Chondrocyte (in vitro differentiated cells): ENCODE data around the gene DOK5. TPM values are rescaled to one million over a fixed set of nuclear protein-coding genes. Genes with fewer than 3 reads are reported as not detected.

Experiments
- DNase-seq: peaks from one replicate; pipeline ENCODE4 v3.0.0; 2021; ENCODE audit warnings: mixed read lengths, low spot score
- H3K27ac Mint-ChIP-seq: one replicate; pipeline ENCODE4 v1.8.0; 2021; ENCODE audit warnings: mild to moderate bottlenecking, moderate library complexity, mixed read lengths; ENCODE audit not compliant: unreplicated experiment
- H3K27me3 Mint-ChIP-seq: 2 replicates; pipeline ENCODE4 v1.8.0; 2021; ENCODE audit warnings: low read depth, mixed read lengths
- H3K36me3 Mint-ChIP-seq: 2 replicates; pipeline ENCODE4 v1.8.0; 2021; ENCODE audit warnings: low read depth, mixed read lengths
- H3K4me1 Mint-ChIP-seq: 2 replicates; pipeline ENCODE4 v1.8.0; 2021; ENCODE audit warnings: low read depth, mild to moderate bottlenecking, mixed read lengths
- H3K4me3 Mint-ChIP-seq: one replicate; pipeline ENCODE4 v1.8.0; 2021; ENCODE audit warnings: mild to moderate bottlenecking, moderate library complexity, mixed read lengths; ENCODE audit not compliant: unreplicated experiment
- H3K9me3 Mint-ChIP-seq: 2 replicates; pipeline ENCODE4 v1.8.0; 2021; ENCODE audit warnings: low read depth, mixed read lengths
- total RNA-seq: library from RNA; stranded (reverse); gene quantifications from 3 replicates; pipeline ENCODE4 v1.2.1, GENCODE V29; 2021
- TF ChIP-seq, protein P1 (sequence below): fragments of 200-600 bp; sonication (generic); IDR thresholded peaks from 2 replicates; pipeline ENCODE4 v1.5.0; 2021; ENCODE audit warnings: antibody characterized with exemption, mild to moderate bottlenecking, moderate library complexity

The DOK5 gene
- total RNA-seq, 1 donor from 2014 or later = 8.7 TPM

DNA sequence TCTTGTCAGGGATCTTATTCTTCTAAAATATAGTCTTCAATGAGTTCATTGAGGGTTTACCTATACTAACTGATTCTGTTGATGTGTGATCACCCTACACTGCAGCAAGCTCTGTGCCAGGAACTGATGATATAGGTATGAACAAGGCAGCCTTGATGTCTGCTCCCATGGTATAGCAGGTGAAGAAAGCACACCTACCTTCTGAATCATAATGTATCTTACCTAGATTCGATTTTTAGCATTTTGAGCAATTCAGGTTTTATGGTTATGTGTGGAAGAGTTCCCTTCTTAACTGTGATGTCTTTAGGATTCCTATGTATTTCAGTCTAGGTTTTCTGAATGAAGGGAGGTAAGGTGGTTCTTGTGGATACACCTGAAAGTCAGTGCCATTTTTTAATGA lies 223.0 kb downstream of the DOK5 start:
- DNase-seq = no peak
- H3K27ac Mint-ChIP-seq = no peak overlapping the region
- peaks cover 10% of the 10 kb centered on the region for H3K27me3 Mint-ChIP-seq
- no peaks in the 10 kb centered on the region for H3K9me3 Mint-ChIP-seq
- TF ChIP-seq, protein P1, sequence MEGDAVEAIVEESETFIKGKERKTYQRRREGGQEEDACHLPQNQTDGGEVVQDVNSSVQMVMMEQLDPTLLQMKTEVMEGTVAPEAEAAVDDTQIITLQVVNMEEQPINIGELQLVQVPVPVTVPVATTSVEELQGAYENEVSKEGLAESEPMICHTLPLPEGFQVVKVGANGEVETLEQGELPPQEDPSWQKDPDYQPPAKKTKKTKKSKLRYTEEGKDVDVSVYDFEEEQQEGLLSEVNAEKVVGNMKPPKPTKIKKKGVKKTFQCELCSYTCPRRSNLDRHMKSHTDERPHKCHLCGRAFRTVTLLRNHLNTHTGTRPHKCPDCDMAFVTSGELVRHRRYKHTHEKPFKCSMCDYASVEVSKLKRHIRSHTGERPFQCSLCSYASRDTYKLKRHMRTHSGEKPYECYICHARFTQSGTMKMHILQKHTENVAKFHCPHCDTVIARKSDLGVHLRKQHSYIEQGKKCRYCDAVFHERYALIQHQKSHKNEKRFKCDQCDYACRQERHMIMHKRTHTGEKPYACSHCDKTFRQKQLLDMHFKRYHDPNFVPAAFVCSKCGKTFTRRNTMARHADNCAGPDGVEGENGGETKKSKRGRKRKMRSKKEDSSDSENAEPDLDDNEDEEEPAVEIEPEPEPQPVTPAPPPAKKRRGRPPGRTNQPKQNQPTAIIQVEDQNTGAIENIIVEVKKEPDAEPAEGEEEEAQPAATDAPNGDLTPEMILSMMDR = no peak
- no peak overlapping the region for H3K4me3 Mint-ChIP-seq
- no peaks in the 10 kb centered on the region for H3K36me3 Mint-ChIP-seq
- H3K4me1 Mint-ChIP-seq = no peaks in the 10 kb centered on the region
